Keratinocyte (primary cell): ENCODE data around the gene TNNT2. TPM values are rescaled to one million over a fixed set of nuclear protein-coding genes. Genes with fewer than 3 reads are reported as not detected.
A peak's percentile ranks its signal among the peaks of the same experiment; 100 is the strongest.

Experiments used
- DNase-seq: peaks from one replicate; pipeline ENCODE4 v3.0.0-alpha.2; 2011; ENCODE audit warnings: low read depth, missing footprints, low spot score
- FAIRE-seq: peaks from 2 replicates; lab custom pipeline; 2011; peaks lifted over from hg19 to GRCh38; lab: Jason Lieb, UNC
- H2AFZ ChIP-seq: 2 replicates; pipeline ENCODE4 v1.6.0; 2012; ENCODE audit warnings: low read length, control low read depth, inconsistent platforms; ENCODE audit not compliant: control insufficient read depth
- H3K27ac ChIP-seq: 2 replicates; pipeline ENCODE4 v1.5.1; 2011; ENCODE audit warnings: low read length; ENCODE audit not compliant: control insufficient read depth, insufficient read depth
- H3K27me3 ChIP-seq: 3 replicates; pipeline ENCODE4 v1.6.0; 2011; ENCODE audit warnings: low read length; ENCODE audit not compliant: control insufficient read depth, insufficient read depth; ENCODE audit errors: extremely low read depth
- H3K36me3 ChIP-seq, 2 experiments: 2 replicates in 1 of 2; 3 replicates in 1 of 2; pipeline ENCODE4 v1.5.1; 2011; ENCODE audit warnings: low read length in 2 of 2, mild to moderate bottlenecking in 1 of 2; ENCODE audit not compliant: control insufficient read depth in 2 of 2, insufficient read depth in 2 of 2; ENCODE audit errors: extremely low read depth in 1 of 2
- H3K4me1 ChIP-seq: 3 replicates; pipeline ENCODE4 v1.5.1; 2011; ENCODE audit warnings: low read length; ENCODE audit not compliant: control insufficient read depth, insufficient read depth; ENCODE audit errors: extremely low read depth
- H3K4me2 ChIP-seq: 3 replicates; pipeline ENCODE4 v1.6.0; 2011; ENCODE audit warnings: low read depth, low read length; ENCODE audit not compliant: control insufficient read depth, insufficient read depth; ENCODE audit errors: extremely low read depth
- H3K4me3 ChIP-seq, 3 experiments: fragments of 200-600 bp in 1 of 3; sonication (generic) in 1 of 3; 2 replicates in 2 of 3; 3 replicates in 1 of 3; pipeline ENCODE4 v1.5.1; 2011 to 2016; ENCODE audit warnings: low read length in 3 of 3, mild to moderate bottlenecking in 3 of 3, control low read depth in 2 of 3, inconsistent platforms in 1 of 3, low read depth in 1 of 3, mixed read lengths in 1 of 3, mixed run types in 1 of 3, moderate library complexity in 1 of 3; ENCODE audit not compliant: control insufficient read depth in 2 of 3, insufficient read depth in 2 of 3; ENCODE audit errors: extremely low read depth in 1 of 3
- H3K79me2 ChIP-seq: 2 replicates; pipeline ENCODE4 v1.6.0; 2012; ENCODE audit warnings: low read length; ENCODE audit not compliant: control insufficient read depth, insufficient read depth
- H3K9ac ChIP-seq: 3 replicates; pipeline ENCODE4 v1.6.0; 2011; ENCODE audit warnings: low read length; ENCODE audit not compliant: control insufficient read depth, insufficient read depth; ENCODE audit errors: extremely low read depth
- H3K9me1 ChIP-seq: 3 replicates; pipeline ENCODE4 v1.6.0; 2011; ENCODE audit warnings: low read length; ENCODE audit not compliant: control insufficient read depth, insufficient read depth; ENCODE audit errors: extremely low read depth
- H3K9me3 ChIP-seq: 2 replicates; pipeline ENCODE4 v1.5.1; 2012; ENCODE audit warnings: low read depth, low read length; ENCODE audit not compliant: control insufficient read depth
- H4K20me1 ChIP-seq: 3 replicates; pipeline ENCODE4 v1.6.0; 2011; ENCODE audit warnings: low read length; ENCODE audit not compliant: control insufficient read depth, insufficient read depth; ENCODE audit errors: extremely low read depth
- EZH2 ChIP-seq: IDR thresholded peaks from one replicate; pipeline ENCODE4 v1.6.1; 2012; ENCODE audit warnings: inconsistent platforms, mild to moderate bottlenecking, low read length, moderate library complexity
- dilution Hi-C: fragments of 300-500 bp; cut with MboI; formaldehyde crosslinking; loops from one replicate; pipeline ENCODE4 v1.7.0; 2020; ENCODE audit warnings: low sequenced_read_pairs; ENCODE audit not compliant: extremely low pct_ligation_motif_present
- polyA plus RNA-seq, 5 experiments: library from polyadenylated mRNA; depleted of rRNA in 3 of 5; stranded (reverse) in 3 of 5; stranded (forward) in 1 of 5; unstranded in 1 of 5; fragments of >200 nt; gene quantifications; 1 replicate in 1 of 5; 2 replicates in 3 of 5; 3 replicates in 1 of 5; pipeline versions ENCODE4 v1.2.1 to v1.2.3, GENCODE V29; 2011 to 2012; ENCODE audit warnings: missing spikeins in 2 of 5, low read depth in 1 of 5, low replicate concordance in 1 of 5
- TF ChIP-seq, protein P1 (sequence below), 3 experiments: IDR thresholded peaks in 1 of 3; conservative IDR thresholded peaks in 1 of 3; optimal IDR thresholded peaks in 1 of 3; 2 replicates in 2 of 3; 3 replicates in 1 of 3; pipeline versions ENCODE3 to v1.5.1; 2011; ENCODE audit warnings: low read length in 3 of 3, mild to moderate bottlenecking in 3 of 3, moderate library complexity in 2 of 3, control low read depth in 1 of 3, inconsistent platforms in 1 of 3; ENCODE audit not compliant: insufficient read depth in 2 of 3; ENCODE audit errors: extremely low read depth in 1 of 3

The TNNT2 gene
- polyA plus RNA-seq, 1 donor (not counting 4 experiments of a cell fraction or from before 2014, with no cell fraction given): 1.4 TPM

DNA sequence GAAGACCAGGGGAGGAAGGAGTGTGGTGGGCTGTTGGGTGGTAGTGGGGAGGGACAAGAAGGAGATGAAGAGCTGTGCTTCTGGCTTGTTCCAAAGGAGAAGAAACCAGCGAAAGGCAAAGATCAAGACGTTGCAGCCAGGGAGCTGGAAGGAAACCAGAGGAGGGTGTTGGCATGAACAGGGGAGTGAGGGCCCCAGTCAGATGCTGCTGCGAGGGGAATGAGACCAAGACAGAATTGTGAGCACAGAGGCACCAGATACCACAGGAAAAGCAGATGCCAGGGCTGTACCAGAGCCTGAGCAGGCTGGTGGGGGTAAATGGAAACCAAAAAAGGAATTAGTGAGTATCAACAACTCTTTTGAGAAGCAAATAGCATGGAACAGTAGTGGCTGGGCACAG lies 15.6 kb upstream of the TNNT2 start:
- peaks cover 22% of the 10 kb centered on the region for H4K20me1 ChIP-seq
- no peak for FAIRE-seq
- peaks cover 25 to 38% of the 10 kb centered on the region in 2 experiments for H3K36me3 ChIP-seq
- no peak overlapping the region for H2AFZ ChIP-seq
- H3K9ac ChIP-seq: no peak overlapping the region
- H3K4me1 ChIP-seq: peaks cover 56% of the 10 kb centered on the region
- H3K9me1 ChIP-seq: peaks cover 12% of the 10 kb centered on the region
- no peak overlapping the region for H3K27ac ChIP-seq
- no peak overlapping the region for H3K4me2 ChIP-seq
- no peak overlapping the region for H3K4me3 ChIP-seq
- no peak for DNase-seq
- no peaks in the 10 kb centered on the region for H3K27me3 ChIP-seq
- peaks cover 86% of the 10 kb centered on the region for H3K79me2 ChIP-seq
- TF ChIP-seq, protein P1, sequence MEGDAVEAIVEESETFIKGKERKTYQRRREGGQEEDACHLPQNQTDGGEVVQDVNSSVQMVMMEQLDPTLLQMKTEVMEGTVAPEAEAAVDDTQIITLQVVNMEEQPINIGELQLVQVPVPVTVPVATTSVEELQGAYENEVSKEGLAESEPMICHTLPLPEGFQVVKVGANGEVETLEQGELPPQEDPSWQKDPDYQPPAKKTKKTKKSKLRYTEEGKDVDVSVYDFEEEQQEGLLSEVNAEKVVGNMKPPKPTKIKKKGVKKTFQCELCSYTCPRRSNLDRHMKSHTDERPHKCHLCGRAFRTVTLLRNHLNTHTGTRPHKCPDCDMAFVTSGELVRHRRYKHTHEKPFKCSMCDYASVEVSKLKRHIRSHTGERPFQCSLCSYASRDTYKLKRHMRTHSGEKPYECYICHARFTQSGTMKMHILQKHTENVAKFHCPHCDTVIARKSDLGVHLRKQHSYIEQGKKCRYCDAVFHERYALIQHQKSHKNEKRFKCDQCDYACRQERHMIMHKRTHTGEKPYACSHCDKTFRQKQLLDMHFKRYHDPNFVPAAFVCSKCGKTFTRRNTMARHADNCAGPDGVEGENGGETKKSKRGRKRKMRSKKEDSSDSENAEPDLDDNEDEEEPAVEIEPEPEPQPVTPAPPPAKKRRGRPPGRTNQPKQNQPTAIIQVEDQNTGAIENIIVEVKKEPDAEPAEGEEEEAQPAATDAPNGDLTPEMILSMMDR (optimal IDR thresholded peaks at IDR 0.05 in 1 of 3, IDR thresholded peaks at IDR 0.05 in 1 of 3, conservative IDR thresholded peaks at IDR 0.05 in 1 of 3; ENCODE audit: extremely low read depth in 1 of 3, insufficient read depth in 2 of 3, low read length in 3 of 3): no peak
- TF ChIP-seq EZH2: no peak
- dilution Hi-C loops: no loop called here
- no peaks in the 10 kb centered on the region for H3K9me3 ChIP-seq

DNA sequence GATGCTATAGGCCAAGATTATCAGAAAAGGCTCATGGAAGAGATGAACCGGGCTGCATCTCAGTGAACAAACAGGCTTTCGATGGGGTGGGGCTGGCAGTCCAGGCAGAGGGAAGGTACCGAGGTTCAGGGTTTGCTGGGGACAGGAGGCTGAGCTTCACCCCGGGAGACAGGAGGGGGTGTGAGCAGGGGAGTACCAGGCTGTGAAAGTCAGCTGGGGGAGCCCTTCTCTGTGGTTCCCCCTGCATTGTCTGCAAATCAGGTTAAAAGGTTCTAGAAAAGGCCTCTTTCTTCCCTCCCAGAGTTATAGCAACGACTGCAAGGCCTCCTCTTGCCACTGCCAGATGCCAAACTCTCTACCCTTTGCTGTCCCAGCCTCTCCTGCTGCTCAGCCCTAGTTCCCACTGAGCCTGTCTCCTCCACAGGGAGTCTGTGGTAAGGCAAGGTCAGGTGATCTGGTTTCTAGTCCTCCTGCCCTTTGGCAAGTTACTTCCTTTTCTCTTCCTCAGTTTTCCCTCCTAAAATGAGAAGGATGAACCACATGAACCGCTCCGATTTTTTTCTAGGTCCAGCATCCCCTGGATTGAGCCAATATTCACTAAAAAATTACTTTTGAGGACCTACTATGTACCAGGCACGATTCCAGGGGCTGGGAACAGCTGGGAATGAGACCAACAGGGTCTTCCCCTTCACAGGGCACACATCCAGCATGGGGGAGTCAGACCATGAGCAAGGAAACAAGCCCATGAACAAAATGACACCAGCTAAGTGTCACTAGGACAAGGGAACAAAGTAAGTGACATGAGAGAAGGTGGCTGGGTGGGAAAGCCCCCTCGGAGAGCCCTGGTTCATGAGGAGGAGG lies 14.4 kb upstream of the TNNT2 start:
- Histone ChIP-seq H3K27ac (no peak overlapping the region), H2AFZ (no peak overlapping the region)

More for the DNA sequence above, 14.4 kb upstream of the TNNT2 start:
- TF ChIP-seq, protein P1 (optimal IDR thresholded peaks at IDR 0.05 in 1 of 3, IDR thresholded peaks at IDR 0.05 in 1 of 3, conservative IDR thresholded peaks at IDR 0.05 in 1 of 3; ENCODE audit: extremely low read depth in 1 of 3, insufficient read depth in 2 of 3, low read length in 3 of 3): no peak
- Histone ChIP-seq H3K4me1 (peaks cover 51% of the 10 kb centered on the region), H3K9me1 (peaks cover 12% of the 10 kb centered on the region), H3K27me3 (no peaks in the 10 kb centered on the region), H3K4me3 (no peak overlapping the region), H3K4me2 (peak overlapping the region; percentile 27), H4K20me1 (peaks cover 20% of the 10 kb centered on the region), H3K79me2 (peaks cover 81% of the 10 kb centered on the region), H3K9ac (no peak overlapping the region), H3K36me3 (peaks cover 33 to 48% of the 10 kb centered on the region in 2 experiments), H3K9me3 (no peaks in the 10 kb centered on the region)
- DNase-seq (no peak), FAIRE-seq (peak; percentile 5)
- dilution Hi-C loops: no loop called here
